Skeletal muscle satellite cell (primary cell): ENCODE data around the gene ADARB2.

Source experiments
- H3K27me3 ChIP-seq: 2 replicates; pipeline ENCODE4 v1.7.0; 2013; ENCODE audit warnings: low read length; ENCODE audit not compliant: control insufficient read depth, insufficient read depth
- H3K36me3 ChIP-seq: 2 replicates; pipeline ENCODE4 v1.7.0; 2013; ENCODE audit warnings: mild to moderate bottlenecking, control low read depth, low read length; ENCODE audit not compliant: insufficient read depth
- H3K4me1 ChIP-seq: 2 replicates; pipeline ENCODE4 v1.7.0; 2013; ENCODE audit warnings: low read length; ENCODE audit not compliant: control insufficient read depth, insufficient read depth
- H3K4me2 ChIP-seq: 2 replicates; pipeline ENCODE4 v1.7.0; 2013; ENCODE audit warnings: mild to moderate bottlenecking, low read length
- H3K4me3 ChIP-seq: 2 replicates; pipeline ENCODE4 v1.7.0; 2013; ENCODE audit warnings: low read length
- H3K9ac ChIP-seq: 2 replicates; pipeline ENCODE4 v1.7.0; 2013; ENCODE audit warnings: mild to moderate bottlenecking, low read depth, low read length, moderate library complexity
- H3K9me3 ChIP-seq: replicated peaks from 2 replicates; pipeline ENCODE4 v1.7.0; 2013; ENCODE audit warnings: mild to moderate bottlenecking, control low read depth, low read length

Gene ADARB2

DNA sequence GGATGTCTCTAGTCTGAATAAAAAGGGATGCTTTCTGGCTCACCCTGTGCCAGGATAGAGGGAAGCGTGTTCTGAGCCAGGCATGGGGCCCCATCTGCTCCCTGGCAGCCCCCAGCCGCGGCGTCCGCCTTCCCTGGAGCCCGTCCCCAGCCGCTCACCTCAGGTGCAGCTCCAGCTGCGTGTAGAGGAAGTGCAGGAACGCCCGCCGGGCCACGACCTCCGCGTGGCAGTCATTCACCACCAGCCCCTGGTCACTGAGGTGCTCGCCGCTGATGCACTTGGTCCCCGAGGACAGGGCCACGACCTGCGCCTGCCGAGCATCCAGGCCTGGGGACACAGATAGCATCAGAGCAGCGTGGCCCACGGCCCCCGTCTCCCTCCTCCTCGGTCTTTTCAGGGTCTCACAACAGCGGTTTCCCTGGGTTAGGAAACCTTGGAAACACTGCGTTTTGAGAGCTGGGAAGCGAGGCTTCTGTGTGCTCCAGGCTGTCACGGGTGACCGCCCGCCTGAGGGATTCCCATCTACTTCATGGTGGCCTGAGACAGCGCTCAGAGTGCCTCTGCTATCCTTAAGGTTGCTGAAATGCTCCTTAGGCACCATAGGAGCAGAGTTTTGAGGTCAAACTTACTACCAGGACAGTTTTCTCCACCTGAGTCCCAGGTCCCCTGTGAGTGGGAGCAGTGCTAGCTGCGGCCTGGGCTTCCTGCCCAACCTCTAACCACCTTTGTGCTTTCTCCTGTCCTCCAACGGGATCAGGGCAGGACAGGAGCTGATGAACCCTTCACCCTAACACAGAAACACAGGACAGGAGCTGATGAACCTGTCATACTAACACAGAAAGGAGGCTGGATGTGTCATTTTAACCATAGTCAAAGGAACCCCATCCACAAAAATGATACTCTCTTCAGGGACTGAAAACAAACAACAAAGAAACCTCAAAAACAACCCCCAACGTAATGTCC, 495.1 kb downstream of the ADARB2 start:
- H3K36me3 ChIP-seq: no peaks in the 10 kb centered on the region
- H3K4me1 ChIP-seq: no peaks in the 10 kb centered on the region
- no peak overlapping the region for H3K9ac ChIP-seq
- H3K4me2 ChIP-seq: no peak overlapping the region
- H3K4me3 ChIP-seq: no peak overlapping the region
- H3K9me3 ChIP-seq: no peaks in the 10 kb centered on the region
- H3K27me3 ChIP-seq: no peaks in the 10 kb centered on the region

- no peak overlapping the region for H3K4me3 ChIP-seq
- H3K4me1 ChIP-seq: no peaks in the 10 kb centered on the region
- no peak overlapping the region for H3K9ac ChIP-seq
- H3K27me3 ChIP-seq: no peaks in the 10 kb centered on the region
- H3K36me3 ChIP-seq: no peaks in the 10 kb centered on the region
- H3K4me2 ChIP-seq: no peak overlapping the region
- H3K9me3 ChIP-seq: no peaks in the 10 kb centered on the region
Observed at GRCh38 chr10:1241322-1241890, 495.9 kb downstream of the ADARB2 start.

GRCh38 chr10:1240341-1240775, 497.0 kb downstream of the ADARB2 start:
- H3K27me3 ChIP-seq: no peaks in the 10 kb centered on the region
- no peak overlapping the region for H3K4me3 ChIP-seq
- no peaks in the 10 kb centered on the region for H3K9me3 ChIP-seq
- H3K4me1 ChIP-seq: no peaks in the 10 kb centered on the region
- no peak overlapping the region for H3K9ac ChIP-seq
- no peak overlapping the region for H3K4me2 ChIP-seq
- no peaks in the 10 kb centered on the region for H3K36me3 ChIP-seq

GRCh38 chr10:1233031-1233430, 504.3 kb downstream of the ADARB2 start:
- H3K36me3 ChIP-seq: no peaks in the 10 kb centered on the region

GRCh38 chr10:1232164-1232911, 505.0 kb downstream of the ADARB2 start:
- H3K9me3 ChIP-seq: no peaks in the 10 kb centered on the region
- H3K4me2 ChIP-seq: no peak overlapping the region
- H3K27me3 ChIP-seq: no peaks in the 10 kb centered on the region
- H3K36me3 ChIP-seq: no peaks in the 10 kb centered on the region
- no peaks in the 10 kb centered on the region for H3K4me1 ChIP-seq
- no peak overlapping the region for H3K9ac ChIP-seq
- no peak overlapping the region for H3K4me3 ChIP-seq

More at GRCh38 chr10:1233031-1233430, 504.3 kb downstream of the ADARB2 start:
- no peak overlapping the region for H3K4me2 ChIP-seq
- no peak overlapping the region for H3K9ac ChIP-seq
- H3K27me3 ChIP-seq: no peaks in the 10 kb centered on the region
- H3K4me1 ChIP-seq: no peaks in the 10 kb centered on the region
- H3K4me3 ChIP-seq: no peak overlapping the region
- no peaks in the 10 kb centered on the region for H3K9me3 ChIP-seq

DNA sequence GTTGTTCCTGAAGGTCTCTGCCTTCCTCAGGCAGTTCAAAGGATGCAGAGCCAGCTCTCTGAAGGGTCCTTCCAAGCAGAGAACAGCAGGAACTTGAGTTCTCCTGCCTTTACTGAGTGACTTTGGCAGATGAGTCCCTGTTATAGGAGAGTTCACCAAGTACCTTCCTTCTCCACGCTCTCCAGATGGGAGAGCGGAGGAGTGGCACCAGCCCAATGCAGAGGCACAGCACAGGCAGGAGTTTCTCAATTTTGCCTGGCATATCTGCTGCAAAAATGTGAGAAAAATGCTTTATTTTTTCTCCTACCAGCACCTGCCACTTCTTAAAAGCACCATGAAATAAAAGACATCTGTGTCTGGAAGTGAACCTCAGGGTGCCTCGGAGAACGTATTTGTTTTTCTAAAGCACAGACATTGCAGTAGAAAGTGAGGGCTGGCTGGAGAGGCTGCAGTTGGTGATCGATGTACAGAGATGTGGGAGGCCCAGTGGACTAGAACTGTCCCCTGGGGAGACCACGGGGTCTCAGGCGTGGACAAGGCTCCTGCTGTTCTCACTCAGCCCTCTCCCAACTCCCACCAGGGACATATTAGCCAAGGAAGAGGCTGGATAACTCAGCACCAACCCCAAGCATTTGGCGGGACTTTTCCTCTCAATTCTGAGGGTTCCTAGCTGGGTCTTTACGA, 506.6 kb downstream of the ADARB2 start:
- Histone ChIP-seq H3K9ac (no peak overlapping the region), H3K9me3 (no peaks in the 10 kb centered on the region), H3K27me3 (no peaks in the 10 kb centered on the region), H3K4me2 (no peak overlapping the region), H3K4me1 (no peaks in the 10 kb centered on the region), H3K4me3 (no peak overlapping the region), H3K36me3 (no peaks in the 10 kb centered on the region)

GRCh38 chr10:1230138-1230537, 507.2 kb downstream of the ADARB2 start:
- H3K36me3 ChIP-seq: no peaks in the 10 kb centered on the region
- no peak overlapping the region for H3K4me3 ChIP-seq
- H3K9ac ChIP-seq: no peak overlapping the region
- no peak overlapping the region for H3K4me2 ChIP-seq
- no peaks in the 10 kb centered on the region for H3K4me1 ChIP-seq
- no peaks in the 10 kb centered on the region for H3K27me3 ChIP-seq
- H3K9me3 ChIP-seq: no peaks in the 10 kb centered on the region

GRCh38 chr10:1229574-1229973, 507.8 kb downstream of the ADARB2 start:
- no peaks in the 10 kb centered on the region for H3K36me3 ChIP-seq
- H3K4me2 ChIP-seq: no peak overlapping the region
- no peaks in the 10 kb centered on the region for H3K27me3 ChIP-seq
- H3K9me3 ChIP-seq: no peaks in the 10 kb centered on the region
- no peak overlapping the region for H3K4me3 ChIP-seq
- no peaks in the 10 kb centered on the region for H3K4me1 ChIP-seq
- no peak overlapping the region for H3K9ac ChIP-seq

GRCh38 chr10:1229116-1229515, 508.2 kb downstream of the ADARB2 start:
- H3K4me3 ChIP-seq: no peak overlapping the region
- no peaks in the 10 kb centered on the region for H3K4me1 ChIP-seq
- H3K36me3 ChIP-seq: no peaks in the 10 kb centered on the region
- H3K9me3 ChIP-seq: no peaks in the 10 kb centered on the region
- no peak overlapping the region for H3K4me2 ChIP-seq
- no peak overlapping the region for H3K9ac ChIP-seq
- no peaks in the 10 kb centered on the region for H3K27me3 ChIP-seq

GRCh38 chr10:1228467-1228975, 508.8 kb downstream of the ADARB2 start:
- no peaks in the 10 kb centered on the region for H3K9me3 ChIP-seq
- H3K4me3 ChIP-seq: no peak overlapping the region
- H3K36me3 ChIP-seq: no peaks in the 10 kb centered on the region
- H3K9ac ChIP-seq: no peak overlapping the region
- no peaks in the 10 kb centered on the region for H3K4me1 ChIP-seq
- no peaks in the 10 kb centered on the region for H3K27me3 ChIP-seq
- H3K4me2 ChIP-seq: no peak overlapping the region
